GM18867 (cell line): ENCODE measurements around the gene TMEM95.

ENCODE experiments used
- ATAC-seq: cut with Tn5 transposase; IDR thresholded peaks from one replicate; pipeline ENCODE4 v1.9.1; 2021; ENCODE audit warnings: mild to moderate bottlenecking, moderate library complexity; ENCODE audit not compliant: unreplicated experiment

Gene TMEM95

DNA sequence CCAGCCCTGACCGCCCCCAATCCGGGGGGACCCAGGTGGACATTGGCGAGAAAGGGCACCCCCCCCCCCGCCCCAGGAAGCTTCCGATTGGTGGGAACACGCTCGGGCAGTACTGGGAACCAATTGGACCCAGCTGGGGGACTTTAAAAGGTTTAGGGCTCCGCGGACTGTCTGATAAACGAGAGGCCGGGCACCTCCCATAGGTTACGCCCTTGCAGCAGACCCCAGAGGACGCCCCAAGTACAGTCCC is 48.7 kb downstream of the TMEM95 start:
- no peak for ATAC-seq

DNA sequence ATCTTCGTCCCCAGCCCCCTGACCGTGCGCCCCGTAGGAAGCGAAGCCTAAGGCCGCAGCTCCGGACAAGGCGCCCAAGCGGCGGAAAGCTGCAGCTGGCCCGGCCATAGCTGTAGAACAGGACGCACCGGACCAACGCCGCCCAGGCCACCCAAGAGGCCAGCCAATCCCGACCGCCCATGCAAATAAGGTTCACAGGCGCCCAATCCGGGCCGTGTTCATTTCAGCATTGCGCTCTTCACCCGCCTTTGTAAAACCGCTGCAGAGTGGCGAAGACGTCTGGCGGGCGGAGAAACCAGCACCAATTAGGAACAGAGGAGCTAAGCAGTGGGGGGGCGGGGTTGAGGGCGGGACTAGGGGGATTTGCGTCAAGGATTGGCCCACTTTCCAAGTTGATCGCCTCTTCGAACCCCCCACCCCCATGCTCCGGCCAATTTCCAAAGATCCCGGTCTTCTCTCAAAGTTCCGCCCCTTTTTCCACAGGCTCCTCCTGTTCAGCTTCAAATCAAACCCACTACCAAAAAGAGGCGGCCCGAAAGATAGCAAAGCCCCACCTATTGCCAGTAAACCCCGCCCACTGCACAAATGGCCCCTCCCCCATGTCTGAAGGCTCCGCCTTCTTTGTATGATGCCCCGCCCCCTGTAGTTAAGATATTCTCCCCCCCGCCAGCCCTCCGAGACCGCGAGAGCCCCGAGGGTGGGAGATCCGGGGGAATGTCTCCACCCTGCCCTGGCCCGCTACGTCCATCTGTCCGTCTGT is 49.2 kb downstream of the TMEM95 start, which contains the start of gene TMEM256:
Gene TMEM256 (minus strand): TSS at position 121 of the 760 bp plus-strand sequence. CDS start 13 bp downstream, at position 108.
- peak; percentile 90 for ATAC-seq

DNA sequence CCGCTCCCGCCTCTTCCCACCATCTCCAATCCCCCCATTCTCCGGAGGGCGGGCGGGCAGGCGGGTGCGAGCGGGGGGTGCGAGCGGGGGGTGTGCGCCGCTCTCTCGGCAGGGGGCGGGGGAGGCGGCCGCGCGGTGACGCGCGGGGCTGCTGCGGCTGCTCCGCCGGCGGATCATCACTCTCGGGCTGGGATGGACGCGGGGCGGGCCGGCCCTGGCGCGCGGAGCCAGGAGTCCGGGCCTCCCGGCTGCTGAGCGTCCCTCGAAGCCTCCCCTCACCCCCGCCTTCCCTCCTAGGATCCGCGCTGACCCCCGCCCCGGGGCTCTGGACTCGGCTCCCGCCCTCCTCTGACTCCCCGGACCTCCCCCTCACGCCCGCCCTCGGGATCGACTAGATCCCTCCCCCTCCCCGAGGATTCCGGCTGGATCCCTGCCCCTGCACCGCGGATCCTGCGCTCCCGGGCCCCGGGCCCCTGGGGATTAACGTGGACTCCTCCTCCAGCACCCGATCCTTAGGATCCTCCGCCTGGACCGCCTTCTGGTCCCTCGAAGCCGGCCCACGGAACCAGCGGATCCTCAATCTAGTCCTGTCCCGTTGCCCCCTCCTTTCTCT is 49.9 kb downstream of the TMEM95 start:
- peak; percentile 20 for ATAC-seq

DNA sequence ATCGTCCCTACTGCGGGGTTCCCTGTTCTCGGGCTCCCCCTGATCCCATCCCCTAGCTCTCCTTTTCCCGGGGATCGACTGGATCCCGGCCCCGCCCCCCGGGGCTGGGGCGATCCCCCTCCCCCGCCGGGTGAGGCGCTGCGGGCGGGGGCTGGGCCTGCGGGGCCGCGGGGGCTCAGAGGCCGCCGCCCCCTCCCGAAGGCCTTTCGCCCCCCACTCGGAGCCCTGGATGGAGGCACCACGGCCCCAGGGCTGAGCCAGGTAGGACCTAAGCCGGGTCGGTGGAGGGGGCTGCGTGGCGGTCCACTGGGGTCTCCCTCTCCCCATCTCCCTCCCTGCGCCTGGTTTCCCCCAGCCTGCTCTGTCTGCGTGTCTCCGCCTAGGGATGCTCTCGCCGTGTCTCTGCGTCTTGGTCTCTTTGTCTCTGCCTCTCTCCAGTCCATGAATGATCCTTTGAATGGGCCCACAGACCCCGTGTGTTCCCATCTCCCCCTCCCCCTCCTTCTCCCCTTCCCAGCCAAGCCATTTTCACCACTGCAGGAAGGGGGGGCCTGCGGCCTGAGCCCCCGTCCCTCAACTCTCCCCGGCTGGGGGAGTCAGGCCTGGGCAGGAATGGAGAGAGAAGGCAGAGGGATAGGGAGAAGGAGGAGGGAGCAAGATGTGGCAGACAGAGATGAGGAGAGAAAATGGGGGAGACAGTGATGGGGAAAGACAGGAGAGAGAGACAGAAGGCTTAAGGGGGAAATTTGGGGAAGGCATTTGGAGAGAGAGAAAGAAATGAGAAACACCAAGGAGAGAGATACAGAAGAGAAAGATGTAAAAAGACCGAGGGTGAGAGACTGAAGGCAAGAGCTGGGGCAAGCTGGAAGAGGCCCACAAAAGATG is 50.6 kb downstream of the TMEM95 start:
- ATAC-seq, result no peak

DNA sequence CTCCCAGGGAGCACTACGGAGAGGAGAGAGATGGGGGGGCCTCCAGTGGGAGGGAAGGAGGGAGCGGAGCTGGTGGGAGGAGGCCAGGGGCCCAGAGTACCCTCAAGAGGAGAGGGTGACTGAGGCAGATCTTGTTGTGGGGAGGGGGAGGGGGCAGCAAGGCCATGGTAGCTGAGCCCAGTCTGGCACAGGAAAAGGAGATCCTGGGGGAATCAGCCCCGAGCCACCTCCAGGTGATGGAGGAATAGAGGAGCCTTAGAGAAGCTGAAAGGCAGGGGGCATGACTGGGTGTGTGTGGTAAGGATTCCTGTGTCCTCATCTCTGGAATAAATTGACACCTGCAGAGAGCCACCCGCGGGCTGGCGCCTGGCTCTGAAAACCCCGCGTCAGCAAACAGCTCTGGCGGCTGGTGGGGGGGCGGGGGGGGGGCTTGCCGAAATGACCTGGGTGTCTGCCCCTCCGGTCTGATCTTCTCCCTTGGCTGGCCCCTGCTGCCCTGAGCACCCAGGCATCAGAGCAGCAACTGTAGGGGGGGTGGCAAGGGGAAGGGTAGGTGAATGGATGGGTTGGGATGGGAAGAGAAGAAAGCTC is 51.4 kb downstream of the TMEM95 start:
- ATAC-seq, result no peak
